ENCODE data around the gene RUVBL2. TPM values are rescaled to one million over a fixed set of nuclear protein-coding genes. Genes with fewer than 3 reads are reported as not detected.

RUVBL2 gene
- total RNA-seq, 4 donors from 2014 or later: 69.2 to 120 (median 78.5) TPM

Small RNAs within 50 kb of the gene (small RNA-seq; reads per million reads assigned to genes)
- not detected for gene MIR6798

Other genes starting within 250 kb of the RUVBL2 start
- gene IZUMO1, start 247.0 kb upstream of the RUVBL2 start, total RNA-seq: under 1 TPM in 2 of 4 donors, not detected in 2; 0.21 to 0.30 TPM
- 1 to 10 TPM in 3 of 4 donors, under 1 TPM in 1; 0.98 to 4.2 (median 2.4) TPM for gene FUT1, start 241.2 kb upstream of the RUVBL2 start, total RNA-seq
- not detected for gene FGF21, start 238.4 kb upstream of the RUVBL2 start, total RNA-seq
- gene BCAT2, start 182.9 kb upstream of the RUVBL2 start, total RNA-seq: 100 to 1,000 TPM in 1 of 4 donors, 10 to 100 TPM in 3; 75.8 to 108 (median 88.3) TPM
- gene HSD17B14, start 157.4 kb upstream of the RUVBL2 start, total RNA-seq: 10 to 100 TPM; 20.1 to 34.5 (median 26.3) TPM
- 100 to 1,000 TPM; 211 to 444 (median 282) TPM for gene PLEKHA4, start 125.3 kb upstream of the RUVBL2 start, total RNA-seq
- gene PPP1R15A, start 121.5 kb upstream of the RUVBL2 start, total RNA-seq: 100 to 1,000 TPM in 2 of 4 donors, 10 to 100 TPM in 2; 81.0 to 171 (median 101) TPM
- gene TULP2, start 95.1 kb upstream of the RUVBL2 start, total RNA-seq: 1 to 10 TPM in 1 of 4 donors, under 1 TPM in 2, not detected in 1; 0.22 to 2.5 (median 0.60) TPM
- 100 to 1,000 TPM; 220 to 352 (median 287) TPM for gene NUCB1, start 93.6 kb upstream of the RUVBL2 start, total RNA-seq
- 1 to 10 TPM in 1 of 4 donors, not detected in 3; 1.2 TPM for gene DHDH, start 60.2 kb upstream of the RUVBL2 start, total RNA-seq
- gene BAX, start 39.0 kb upstream of the RUVBL2 start, total RNA-seq: 10 to 100 TPM; 31.4 to 61.2 (median 38.4) TPM
- 1,000 to 10,000 TPM; 5,480 to 8,362 (median 5,857) TPM for gene FTL, start 28.6 kb upstream of the RUVBL2 start, total RNA-seq
- gene GYS1, start 578 bp upstream of the RUVBL2 start, total RNA-seq: 10 to 100 TPM; 28.8 to 42.0 (median 31.0) TPM
- gene LHB, start 23.2 kb downstream of the RUVBL2 start, total RNA-seq: 1 to 10 TPM in 1 of 4 donors, not detected in 3; 2.6 TPM
- not detected for gene CGB3, start 30.4 kb downstream of the RUVBL2 start, total RNA-seq
- not detected for gene CGB2, start 38.0 kb downstream of the RUVBL2 start, total RNA-seq
- gene CGB1, start 43.0 kb downstream of the RUVBL2 start, total RNA-seq: not detected
- not detected for gene CGB5, start 50.0 kb downstream of the RUVBL2 start, total RNA-seq
- not detected for gene CGB8, start 55.2 kb downstream of the RUVBL2 start, total RNA-seq
- gene CGB7, start 63.9 kb downstream of the RUVBL2 start, total RNA-seq: not detected
- not detected for gene NTF4, start 70.9 kb downstream of the RUVBL2 start, total RNA-seq
- not detected for gene KCNA7, start 78.8 kb downstream of the RUVBL2 start, total RNA-seq
- 100 to 1,000 TPM; 286 to 444 (median 400) TPM for gene SNRNP70, start 91.6 kb downstream of the RUVBL2 start, total RNA-seq
- 10 to 100 TPM; 15.7 to 24.9 (median 19.6) TPM for gene LIN7B, start 120.5 kb downstream of the RUVBL2 start, total RNA-seq
- 1 to 10 TPM in 3 of 4 donors, not detected in 1; 1.0 to 7.8 (median 5.0) TPM for gene C19orf73, start 125.3 kb downstream of the RUVBL2 start, total RNA-seq
- 1 to 10 TPM; 1.8 to 6.7 (median 3.5) TPM for gene PPFIA3, start 125.7 kb downstream of the RUVBL2 start, total RNA-seq
- 1 to 10 TPM in 3 of 4 donors, under 1 TPM in 1; 0.60 to 4.3 (median 2.6) TPM for gene HRC, start 161.5 kb downstream of the RUVBL2 start, total RNA-seq
- gene TRPM4, start 163.9 kb downstream of the RUVBL2 start, total RNA-seq: 10 to 100 TPM; 12.6 to 22.4 (median 16.7) TPM

Measured in tibial nerve (tissue), 4 donors.